KOPT-K1 (cell line): ENCODE measurements around the gene HLTF.
"Not testable (repeated sequence)": the region's sequence is repeated elsewhere in the genome, so short reads cannot be mapped to it uniquely, and the experiment has no call there.

Experiments
- H3K27ac ChIP-seq: fragments of 200-600 bp; sonication (generic); 2 replicates; pipeline ENCODE4 v1.5.1; 2016; ENCODE audit warnings: antibody characterized with exemption, mild to moderate bottlenecking, low read depth, low read length; ENCODE audit not compliant: poor library complexity, severe bottlenecking
- H3K36me3 ChIP-seq: fragments of 200-600 bp; sonication (generic); 2 replicates; pipeline ENCODE4 v1.5.1; 2017; ENCODE audit warnings: antibody characterized with exemption, mild to moderate bottlenecking, low read length, moderate library complexity; ENCODE audit not compliant: insufficient read depth
- H3K9me3 ChIP-seq: fragments of 200-600 bp; sonication (generic); 2 replicates; pipeline ENCODE4 v1.5.1; 2017; ENCODE audit warnings: antibody characterized with exemption, low read length, mild to moderate bottlenecking; ENCODE audit not compliant: insufficient read depth, poor library complexity, severe bottlenecking

Gene HLTF

GRCh38 chr3:148998715-148999423, 87.5 kb downstream of the HLTF start:
- Histone ChIP-seq H3K9me3 (no peaks in the 10 kb centered on the region), H3K36me3 (no peaks in the 10 kb centered on the region), H3K27ac (no peak overlapping the region)

DNA sequence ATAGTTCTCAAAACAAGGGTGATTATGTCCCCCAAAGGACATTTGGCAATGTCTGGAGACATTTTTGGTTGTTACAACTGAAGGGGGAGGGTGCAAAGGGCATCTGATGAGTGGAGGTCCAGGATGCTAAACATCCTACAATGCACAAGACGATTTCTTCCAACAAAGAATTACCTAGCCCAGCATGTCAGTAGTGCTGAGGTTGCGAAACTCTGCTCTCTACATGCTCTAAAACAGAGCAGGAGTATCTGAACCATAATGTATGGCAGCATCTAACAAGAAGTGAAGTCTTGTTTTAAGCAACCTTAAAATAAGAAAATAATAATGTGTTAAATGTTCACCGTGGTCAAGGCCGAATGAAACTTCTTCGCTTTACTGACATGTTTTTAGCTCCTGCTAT, 88.0 kb downstream of the HLTF start:
- H3K27ac ChIP-seq, result no peak overlapping the region
- H3K36me3 ChIP-seq, result no peaks in the 10 kb centered on the region

DNA sequence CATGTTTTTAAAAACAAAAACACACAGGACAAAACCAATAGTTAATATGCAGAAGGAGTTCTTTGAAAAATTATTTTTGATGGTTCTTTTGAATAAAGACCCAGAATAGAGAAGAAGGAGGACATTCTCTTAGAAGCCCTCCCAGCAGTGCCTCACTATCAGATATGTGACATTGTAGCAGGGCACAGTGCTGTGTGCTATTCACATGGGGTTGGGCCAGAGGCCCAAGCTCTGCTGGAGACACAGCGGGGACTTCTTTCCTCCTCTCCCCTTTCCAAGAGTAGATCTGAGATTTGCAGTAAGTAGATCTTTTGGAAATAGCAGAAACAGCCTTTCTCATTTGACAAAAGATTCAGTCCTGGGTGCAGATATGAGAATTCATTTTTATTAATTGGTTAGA, 88.7 kb downstream of the HLTF start:
- Histone ChIP-seq H3K9me3 (no peaks in the 10 kb centered on the region), H3K27ac (no peak overlapping the region), H3K36me3 (no peaks in the 10 kb centered on the region)

More for the DNA sequence above, 88.0 kb downstream of the HLTF start:
- H3K9me3 ChIP-seq, result no peaks in the 10 kb centered on the region

- no peaks in the 10 kb centered on the region for H3K36me3 ChIP-seq
- H3K9me3 ChIP-seq, result no peaks in the 10 kb centered on the region
- no peak overlapping the region for H3K27ac ChIP-seq
Observed at GRCh38 chr3:148992635-148993255, 93.6 kb downstream of the HLTF start.

- no peaks in the 10 kb centered on the region for H3K36me3 ChIP-seq
- no peak overlapping the region for H3K27ac ChIP-seq
- no peaks in the 10 kb centered on the region for H3K9me3 ChIP-seq
Observed at GRCh38 chr3:148992027-148992634, 94.2 kb downstream of the HLTF start.

DNA sequence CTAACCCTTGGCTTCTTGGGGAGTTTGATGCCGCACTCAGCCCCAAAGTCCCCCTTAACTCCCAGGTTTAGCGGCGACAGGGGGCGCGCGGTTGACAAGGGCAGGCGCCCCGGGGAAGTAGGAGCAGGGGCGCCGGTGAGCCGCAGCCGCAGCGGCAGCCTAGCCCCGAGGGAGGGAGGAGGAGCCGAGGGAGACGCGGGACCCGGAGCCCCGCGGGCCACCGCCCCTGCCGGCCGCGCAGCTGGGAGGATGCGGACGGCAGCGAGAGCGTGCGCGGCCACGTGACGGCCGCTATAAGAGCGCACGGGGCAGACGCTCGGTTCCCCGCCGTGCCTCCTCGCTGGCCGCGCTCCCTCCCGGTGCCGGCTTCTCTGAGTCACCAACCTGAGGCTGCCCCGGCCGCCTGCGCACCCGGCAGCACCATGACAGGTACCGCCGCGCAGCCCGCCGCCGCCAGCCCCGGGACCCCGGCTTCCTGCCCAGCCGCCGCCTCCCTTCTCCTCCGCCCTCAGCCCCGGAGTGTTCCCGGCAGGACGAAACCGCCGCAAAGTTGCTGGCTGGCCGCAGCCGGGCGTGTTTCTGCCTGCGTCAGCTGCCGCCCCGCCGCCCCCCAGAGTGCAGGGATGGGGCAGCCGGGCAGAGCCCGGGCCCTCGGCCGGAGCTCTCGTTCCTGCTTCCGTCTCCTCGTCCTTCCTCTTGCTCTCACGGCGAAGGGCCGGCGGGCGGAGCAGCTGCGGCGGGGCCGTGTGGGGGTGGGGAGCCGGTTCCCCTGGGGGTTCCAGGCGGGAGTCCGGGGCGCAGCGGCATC, 94.9 kb downstream of the HLTF start, which contains the start of gene GYG1:
Gene GYG1 (plus strand): TSS at position 322 of the 808 bp plus-strand sequence. CDS start 101 bp downstream, at position 423.
- H3K36me3 ChIP-seq, result no peaks in the 10 kb centered on the region
- no peak within 1 kb of the TSS for H3K27ac ChIP-seq
- H3K9me3 ChIP-seq, result no peaks in the 10 kb centered on the region

GRCh38 chr3:148990236-148990635, 96.1 kb downstream of the HLTF start:
- no peak overlapping the region for H3K27ac ChIP-seq
- no peaks in the 10 kb centered on the region for H3K9me3 ChIP-seq
- H3K36me3 ChIP-seq, result no peaks in the 10 kb centered on the region

DNA sequence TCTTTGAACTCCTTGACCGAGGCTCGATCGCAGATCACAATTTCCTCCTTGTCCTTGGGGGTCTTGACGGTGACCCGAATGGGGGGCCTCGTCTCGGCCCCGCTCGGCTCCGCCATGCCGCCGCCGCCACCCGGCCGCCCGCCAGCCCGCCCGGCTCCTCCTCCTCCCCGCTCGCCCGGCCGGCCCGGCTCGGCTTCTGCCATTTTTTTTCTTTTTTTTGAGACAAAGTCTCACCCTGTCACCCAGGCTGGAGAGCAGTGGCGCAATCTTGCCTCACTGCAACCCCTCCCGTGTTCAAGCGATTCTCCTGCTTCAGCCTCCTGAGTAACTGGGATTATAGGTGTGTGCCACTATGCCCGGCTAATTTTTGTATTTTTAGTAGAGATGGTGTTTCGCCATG, 98.8 kb downstream of the HLTF start:
- not testable (repeated sequence) for H3K36me3 ChIP-seq, H3K9me3 ChIP-seq, H3K27ac ChIP-seq

DNA sequence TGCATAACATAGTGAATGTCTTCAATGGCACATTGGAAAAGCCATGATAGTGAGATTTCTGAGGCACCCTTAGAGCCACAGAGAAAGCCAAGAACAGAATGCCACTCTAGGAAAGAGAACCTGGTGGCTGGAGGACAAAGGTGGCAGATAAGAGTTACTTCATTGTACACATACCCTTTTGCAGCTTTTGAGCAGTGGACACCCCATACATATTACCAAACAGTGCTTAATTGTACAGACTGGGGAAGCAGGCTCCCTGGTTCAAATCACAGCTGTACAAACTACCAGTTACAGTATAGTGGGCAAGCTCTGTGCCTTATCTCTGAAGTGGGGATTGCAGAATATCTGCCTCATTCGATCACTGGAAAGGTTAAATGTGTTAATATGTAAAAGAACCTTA, 105.1 kb downstream of the HLTF start:
- H3K9me3 ChIP-seq, result no peaks in the 10 kb centered on the region
- H3K27ac ChIP-seq, result no peak overlapping the region
- H3K36me3 ChIP-seq, result no peaks in the 10 kb centered on the region
